CD14-positive monocyte (primary cell): ENCODE measurements around the gene GSE1. TPM values are rescaled to one million over a fixed set of nuclear protein-coding genes. Genes with fewer than 3 reads are reported as not detected.
A peak's percentile ranks its signal among the peaks of the same experiment; 100 is the strongest.

ENCODE experiments used
- DNase-seq, 3 donors: peaks; one replicate each; pipeline ENCODE4 v3.0.0-alpha.2; 2011 to 2022
- H2AFZ ChIP-seq: 2 replicates; pipeline ENCODE4 v1.6.0; 2012; ENCODE audit warnings: mild to moderate bottlenecking, low read depth, low read length, inconsistent platforms; ENCODE audit not compliant: insufficient read depth, poor library complexity, severe bottlenecking
- H3K27ac ChIP-seq, 2 donors: 1 replicate in 1 of 2; 2 replicates in 1 of 2; pipeline ENCODE4 v1.5.1; 2012 to 2013; ENCODE audit warnings: low read length in 2 of 2, control low read depth in 1 of 2, inconsistent platforms in 1 of 2, low read depth in 1 of 2, mild to moderate bottlenecking in 1 of 2
- H3K27me3 ChIP-seq, 2 donors: one replicate each; pipeline versions ENCODE4 v1.6.0 to v1.6.1; 2011 to 2013; ENCODE audit warnings: low read length in 2 of 2; ENCODE audit not compliant: control insufficient read depth in 2 of 2, insufficient read depth in 2 of 2
- H3K36me3 ChIP-seq, 2 donors: replicated peaks in 1 of 2; 1 replicate in 1 of 2; 2 replicates in 1 of 2; pipeline versions ENCODE4 v1.5.1 to v1.6.1; 2012 to 2013; ENCODE audit warnings: low read length in 2 of 2, control low read depth in 1 of 2, inconsistent platforms in 1 of 2, mild to moderate bottlenecking in 1 of 2; ENCODE audit not compliant: insufficient read depth in 2 of 2, control insufficient read depth in 1 of 2
- H3K4me1 ChIP-seq, 2 donors: 1 replicate in 1 of 2; 2 replicates in 1 of 2; pipeline versions ENCODE4 v1.5.1 to v1.6.1; 2012 to 2013; ENCODE audit warnings: low read length in 2 of 2, control low read depth in 1 of 2, inconsistent platforms in 1 of 2, mild to moderate bottlenecking in 1 of 2, moderate library complexity in 1 of 2; ENCODE audit not compliant: insufficient read depth in 2 of 2, control insufficient read depth in 1 of 2
- H3K4me2 ChIP-seq: replicated peaks from 2 replicates; pipeline ENCODE3; 2012; ENCODE audit warnings: low read length, moderate library complexity, mild to moderate bottlenecking; ENCODE audit not compliant: poor library complexity, severe bottlenecking; ENCODE audit errors: extremely low read depth
- H3K4me3 ChIP-seq, 3 experiments: fragments of 200-600 bp in 1 of 3; sonication (generic) in 1 of 3; replicated peaks in 1 of 3; 1 replicate in 2 of 3; 2 replicates in 1 of 3; pipeline ENCODE4 v1.5.1; 2011 to 2013; ENCODE audit warnings: low read length in 3 of 3, mild to moderate bottlenecking in 3 of 3, control low read depth in 2 of 3, low read depth in 2 of 3, inconsistent platforms in 1 of 3, moderate library complexity in 1 of 3
- H3K79me2 ChIP-seq: 2 replicates; pipeline ENCODE4 v1.6.0; 2012; ENCODE audit warnings: mild to moderate bottlenecking, control low read depth, inconsistent platforms, low read length, moderate library complexity; ENCODE audit not compliant: insufficient read depth
- H3K9ac ChIP-seq: 2 replicates; pipeline ENCODE4 v1.6.0; 2017; ENCODE audit warnings: low read length, mild to moderate bottlenecking; ENCODE audit not compliant: insufficient read depth, poor library complexity, severe bottlenecking
- H3K9me3 ChIP-seq, 2 donors: replicated peaks in 1 of 2; 1 replicate in 1 of 2; 2 replicates in 1 of 2; pipeline versions ENCODE4 v1.5.1 to v1.6.1; 2012 to 2013; ENCODE audit warnings: low read length in 2 of 2, control low read depth in 1 of 2; ENCODE audit not compliant: control insufficient read depth in 1 of 2, insufficient read depth in 1 of 2
- H4K20me1 ChIP-seq: 2 replicates; pipeline ENCODE4 v1.6.0; 2012; ENCODE audit warnings: mild to moderate bottlenecking, low read length, control low read depth, moderate library complexity; ENCODE audit not compliant: insufficient read depth
- H3K27ac Mint-ChIP-seq, 7 donors: one replicate each; pipeline ENCODE4 v1.8.0; 2020; ENCODE audit warnings: mild to moderate bottlenecking in 7 of 7, mixed read lengths in 7 of 7, moderate library complexity in 6 of 7, inconsistent platforms in 2 of 7
- H3K27me3 Mint-ChIP-seq, 3 donors: one replicate each; pipeline ENCODE4 v1.8.0; 2021 to 2022; ENCODE audit warnings: low read depth in 3 of 3, mild to moderate bottlenecking in 3 of 3, mixed read lengths in 3 of 3, moderate library complexity in 3 of 3, inconsistent platforms in 1 of 3
- H3K36me3 Mint-ChIP-seq, 2 donors: one replicate each; pipeline ENCODE4 v1.8.0; 2020; ENCODE audit warnings: mixed read lengths in 2 of 2, inconsistent platforms in 1 of 2, mild to moderate bottlenecking in 1 of 2
- H3K4me1 Mint-ChIP-seq: one replicate; pipeline ENCODE4 v1.8.0; 2020; ENCODE audit warnings: mild to moderate bottlenecking, mixed read lengths
- H3K4me3 Mint-ChIP-seq, 2 donors: one replicate each; pipeline ENCODE4 v1.8.0; 2020; ENCODE audit warnings: mild to moderate bottlenecking in 2 of 2, mixed read lengths in 2 of 2, moderate library complexity in 1 of 2
- H3K9me3 Mint-ChIP-seq, 7 donors: one replicate each; pipeline ENCODE4 v1.8.0; 2020 to 2022; ENCODE audit warnings: mixed read lengths in 7 of 7, mild to moderate bottlenecking in 6 of 7, moderate library complexity in 6 of 7, inconsistent platforms in 2 of 7
- CTCF ChIP-seq: fragments of 200-600 bp; IDR thresholded peaks from one replicate; pipeline ENCODE4 v1.8.0; 2022; ENCODE audit warnings: antibody characterized with exemption, mild to moderate bottlenecking
- WGBS: methylation state at CpG from one replicate; pipeline ENCODE4 v1.1.5; 2013; ENCODE audit warnings: missing lambda C conversion rate; ENCODE audit not compliant: insufficient coverage; 5-methylcytosine and 5-hydroxymethylcytosine counted together
- intact Hi-C, 2 donors: fragments of 100-400 bp; cut with micrococcal nuclease; formaldehyde crosslinking; loops; one replicate each; pipeline versions ENCODE4 v1.15.0 to v1.15.1; 2023
- polyA plus RNA-seq, 3 donors: library from polyadenylated mRNA; depleted of rRNA in 1 of 3; unstranded in 2 of 3; stranded (reverse) in 1 of 3; fragments of 300-500 nt in 2 of 3; fragments of >200 nt in 1 of 3; fragmentation: Illumina TruSeq in 2 of 3; gene quantifications; 1 replicate in 2 of 3; 2 replicates in 1 of 3; pipeline ENCODE4 v1.2.3, GENCODE V29; 2012 to 2021

Gene GSE1
- polyA plus RNA-seq, 3 donors = 0.67 to 38.9 (median 0.86) TPM

GRCh38 chr16:85629326-85629725, 16.2 kb downstream of the GSE1 start:
- no peak overlapping the region for H3K4me3 ChIP-seq
- no peak overlapping the region for H3K27ac ChIP-seq
- intact Hi-C loops = no loop called here
- WGBS = 100% methylated on average over 10 of the region's 10 CpGs
- H3K4me2 ChIP-seq = no peak overlapping the region
- no peak for TF ChIP-seq CTCF
- Mint-ChIP-seq H3K36me3 (peaks cover 25 to 39% of the 10 kb centered on the region in 2 donors), H3K27ac (peak overlapping the region in 1 of 7 donors; percentile 15), H3K27me3 (peaks cover 0 to 1% (median 0%) of the 10 kb centered on the region in 3 donors), H3K4me3 (no peak overlapping the region), H3K4me1 (no peaks in the 10 kb centered on the region), H3K9me3 (peaks cover 11 to 22% (median 20%) of the 10 kb centered on the region in 7 donors)
- H2AFZ ChIP-seq = no peak overlapping the region
- no peak for DNase-seq
- no peaks in the 10 kb centered on the region for H3K4me1 ChIP-seq
- H3K9ac ChIP-seq = no peak overlapping the region
- H3K27me3 ChIP-seq = no peaks in the 10 kb centered on the region
- H3K9me3 ChIP-seq = peaks cover 14 to 24% of the 10 kb centered on the region in 2 donors
- peaks cover 98% of the 10 kb centered on the region for H3K79me2 ChIP-seq
- peaks cover 98% of the 10 kb centered on the region for H4K20me1 ChIP-seq
- H3K36me3 ChIP-seq = peaks cover 20 to 38% of the 10 kb centered on the region in 2 donors

DNA sequence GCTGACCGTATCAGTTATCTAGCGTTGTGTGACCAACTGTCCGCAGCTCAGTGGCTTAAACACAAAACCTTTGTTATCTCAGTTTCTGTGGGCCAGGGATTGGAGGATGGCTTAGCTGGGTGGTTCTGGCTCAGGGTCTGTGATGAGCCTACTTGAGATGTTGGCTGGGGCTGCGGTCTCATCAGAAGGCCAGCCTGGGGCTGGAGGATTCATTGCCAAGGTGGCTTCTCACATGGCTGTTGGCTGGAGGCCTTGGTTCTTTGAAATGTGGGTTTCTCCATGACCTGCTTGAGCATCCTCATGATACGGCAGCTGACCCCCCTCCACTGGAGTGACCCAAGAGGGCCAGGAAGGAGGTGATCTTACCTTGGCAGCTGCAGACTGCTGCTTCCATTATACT, 16.7 kb downstream of the GSE1 start:
- DNase-seq = no peak
- H2AFZ ChIP-seq = no peak overlapping the region
- no peak overlapping the region for H3K4me3 Mint-ChIP-seq
- peaks cover 0 to 1% (median 0%) of the 10 kb centered on the region in 3 donors for H3K27me3 Mint-ChIP-seq
- intact Hi-C loops = no loop called here
- H3K4me1 ChIP-seq = no peaks in the 10 kb centered on the region
- H3K27ac ChIP-seq = no peak overlapping the region
- peaks cover 14 to 24% of the 10 kb centered on the region in 2 donors for H3K9me3 ChIP-seq
- peaks cover 26 to 42% of the 10 kb centered on the region in 2 donors for H3K36me3 Mint-ChIP-seq
- H4K20me1 ChIP-seq = peaks cover 98% of the 10 kb centered on the region
- no peak overlapping the region for H3K4me2 ChIP-seq
- H3K9ac ChIP-seq = no peak overlapping the region
- peak overlapping the region in 1 of 7 donors; percentile 15 for H3K27ac Mint-ChIP-seq
- no peaks in the 10 kb centered on the region for H3K4me1 Mint-ChIP-seq
- no peak for TF ChIP-seq CTCF
- peaks cover 22 to 43% of the 10 kb centered on the region in 2 donors for H3K36me3 ChIP-seq
- H3K4me3 ChIP-seq = no peak overlapping the region
- peaks cover 98% of the 10 kb centered on the region for H3K79me2 ChIP-seq
- peaks cover 11 to 22% (median 20%) of the 10 kb centered on the region in 7 donors for H3K9me3 Mint-ChIP-seq
- H3K27me3 ChIP-seq = no peaks in the 10 kb centered on the region
- 100% methylated on average over 3 of the region's 5 CpGs for WGBS
